SK-N-MC (cell line): Measurements from ENCODE around the gene NKIRAS1.

Experiments
- EZH2 ChIP-seq: fragments of 200-600 bp; sonication (generic); IDR thresholded peaks from one replicate; pipeline ENCODE4 v1.6.1; 2017; ENCODE audit warnings: antibody characterized with exemption
- FOXP2 ChIP-seq: optimal IDR thresholded peaks from 2 replicates; pipeline ENCODE3; 2011; ENCODE audit warnings: mild to moderate bottlenecking, moderate library complexity; ENCODE audit not compliant: insufficient read depth; ENCODE audit errors: extremely low read length, control extremely low read depth
- POLR2AphosphoS5 ChIP-seq: IDR thresholded peaks from 2 replicates; pipeline ENCODE4 v1.6.1; 2012; ENCODE audit warnings: mild to moderate bottlenecking, low read depth, low read length, borderline replicate concordance

GRCh38 chr3:23938688-23939087 lies 21.9 kb upstream of the NKIRAS1 start:
- TF ChIP-seq POLR2AphosphoS5, result no peak
- no peak for TF ChIP-seq EZH2
- TF ChIP-seq FOXP2, result no peak
